SJSA1 (cell line): Measurements from ENCODE around the gene CFC1. TPM values are rescaled to one million over a fixed set of nuclear protein-coding genes. Genes with fewer than 3 reads are reported as not detected.
"Not testable (repeated sequence)": the region's sequence is repeated elsewhere in the genome, so short reads cannot be mapped to it uniquely, and the experiment has no call there.

ENCODE experiments used
- DNase-seq, 2 experiments: peaks; one replicate each; pipeline ENCODE4 v3.0.0-alpha.2; 2015 to 2020; ENCODE audit warnings: low spot score in 2 of 2, low read depth in 1 of 2
- H3K27ac ChIP-seq: fragments of 250-450 bp; sonication (Bioruptor Pico); 2 replicates; pipeline ENCODE4 v1.5.1; 2020; ENCODE audit warnings: mild to moderate bottlenecking, moderate library complexity
- H3K27me3 ChIP-seq: fragments of 250-450 bp; sonication (Bioruptor Pico); replicated peaks from 2 replicates; pipeline ENCODE4 v1.5.1; 2020; ENCODE audit warnings: mild to moderate bottlenecking, moderate library complexity
- H3K36me3 ChIP-seq: fragments of 250-450 bp; sonication (Bioruptor Pico); 2 replicates; pipeline ENCODE4 v1.5.1; 2020; ENCODE audit warnings: mild to moderate bottlenecking
- H3K4me1 ChIP-seq: fragments of 250-450 bp; sonication (Bioruptor Pico); replicated peaks from 2 replicates; pipeline ENCODE4 v1.6.1; 2021; ENCODE audit warnings: mild to moderate bottlenecking
- H3K4me3 ChIP-seq: fragments of 250-450 bp; sonication (Bioruptor Pico); 2 replicates; pipeline ENCODE4 v1.5.1; 2020; ENCODE audit warnings: mild to moderate bottlenecking
- H3K9me3 ChIP-seq: fragments of 250-450 bp; sonication (Bioruptor Pico); replicated peaks from 2 replicates; pipeline ENCODE4 v1.5.1; 2020; ENCODE audit warnings: mild to moderate bottlenecking
- total RNA-seq: library from RNA; depleted of rRNA; stranded (reverse); fragments of >200 nt; shearing (Covaris generic); gene quantifications from 2 replicates; pipeline ENCODE4 v1.2.3, GENCODE V29; 2014; rRNA removed

The CFC1 gene
- not detected in 2 replicates for total RNA-seq

GRCh38 chr2:130599393-130599792, at the start of gene CFC1:
Gene CFC1, minus strand, starts transcription at chr2:130599575. Its CDS starts 288 bp downstream, at chr2:130599287.
- H3K27me3 ChIP-seq, H3K36me3 ChIP-seq, H3K4me3 ChIP-seq, DNase-seq, H3K27ac ChIP-seq, H3K4me1 ChIP-seq, H3K9me3 ChIP-seq: not testable (repeated sequence)

DNA sequence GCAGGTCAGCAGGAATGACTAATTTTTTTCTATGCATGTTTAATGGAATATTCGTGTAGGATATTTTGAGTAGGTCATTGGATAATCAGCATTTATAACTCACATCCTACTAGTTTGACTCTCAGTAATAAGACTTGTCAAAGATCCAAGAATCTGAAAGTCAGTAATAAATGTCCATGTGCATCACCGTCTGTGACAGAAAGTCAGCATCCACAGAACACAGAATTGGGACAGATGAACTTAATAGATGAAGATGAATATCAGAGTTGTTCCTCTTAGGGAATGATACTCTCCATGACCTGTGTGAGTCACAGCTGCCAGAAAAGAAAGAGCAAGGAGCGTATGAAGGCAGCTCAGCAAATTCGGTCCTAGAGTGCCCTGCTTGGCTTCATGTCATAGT, 42.3 kb upstream of the CFC1 start:
- not testable (repeated sequence) for DNase-seq, H3K9me3 ChIP-seq, H3K36me3 ChIP-seq, H3K4me1 ChIP-seq, H3K4me3 ChIP-seq, H3K27me3 ChIP-seq, H3K27ac ChIP-seq

DNA sequence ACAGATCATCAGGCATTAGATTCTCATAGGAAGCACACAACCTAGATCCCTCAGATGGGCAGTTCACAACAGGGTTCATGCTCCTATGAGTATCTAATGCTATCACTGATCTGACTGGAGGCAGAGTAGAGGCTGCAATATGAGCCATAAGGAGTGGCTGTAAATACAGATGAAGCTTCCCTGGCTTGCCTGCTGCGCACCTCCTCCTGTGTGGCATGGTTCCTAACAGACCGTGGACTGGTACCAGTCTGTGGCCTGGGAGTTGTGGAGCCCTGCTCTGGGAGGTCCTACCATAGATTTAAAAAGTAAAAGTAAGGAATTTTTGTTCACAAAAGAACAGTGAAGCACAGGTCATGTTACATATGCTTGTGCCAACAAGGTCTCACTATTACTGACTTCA, 39.6 kb upstream of the CFC1 start:
- not testable (repeated sequence) for H3K36me3 ChIP-seq, H3K9me3 ChIP-seq, DNase-seq, H3K4me1 ChIP-seq, H3K4me3 ChIP-seq, H3K27me3 ChIP-seq, H3K27ac ChIP-seq

DNA sequence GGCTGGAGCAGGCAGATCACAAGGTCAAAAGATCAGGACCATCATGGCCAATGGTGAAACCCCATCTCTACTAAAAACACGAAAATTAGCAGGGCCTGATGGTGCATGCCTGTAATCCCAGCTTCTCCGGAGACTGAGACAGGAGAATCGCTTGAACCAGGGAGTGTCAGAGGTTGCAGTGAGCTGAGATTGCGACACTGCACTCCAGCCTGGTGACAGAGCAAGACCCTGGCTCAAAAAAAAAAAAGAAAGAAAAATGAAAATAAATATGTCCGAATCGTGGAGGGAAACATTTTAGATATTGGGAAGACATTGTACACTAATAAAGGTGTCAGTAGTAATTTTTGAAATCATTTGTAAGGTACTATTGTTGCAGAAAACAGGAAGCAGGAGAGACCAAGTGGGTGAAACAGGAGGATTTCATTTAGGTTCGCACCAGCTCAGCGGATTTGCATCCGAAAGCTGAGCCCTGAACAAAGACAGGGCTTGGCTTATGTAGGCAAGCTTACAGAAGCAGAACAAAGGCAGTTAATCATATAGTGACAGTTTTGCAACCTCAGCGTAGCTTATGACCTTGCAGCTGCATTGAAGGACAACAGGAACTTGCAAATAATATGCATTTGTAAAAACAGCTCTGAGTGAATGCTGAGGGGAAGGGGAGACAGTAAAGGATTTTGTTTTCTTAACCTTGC, 29.6 kb upstream of the CFC1 start:
- H3K4me3 ChIP-seq, H3K27me3 ChIP-seq, DNase-seq, H3K4me1 ChIP-seq, H3K36me3 ChIP-seq, H3K9me3 ChIP-seq, H3K27ac ChIP-seq: not testable (repeated sequence)

DNA sequence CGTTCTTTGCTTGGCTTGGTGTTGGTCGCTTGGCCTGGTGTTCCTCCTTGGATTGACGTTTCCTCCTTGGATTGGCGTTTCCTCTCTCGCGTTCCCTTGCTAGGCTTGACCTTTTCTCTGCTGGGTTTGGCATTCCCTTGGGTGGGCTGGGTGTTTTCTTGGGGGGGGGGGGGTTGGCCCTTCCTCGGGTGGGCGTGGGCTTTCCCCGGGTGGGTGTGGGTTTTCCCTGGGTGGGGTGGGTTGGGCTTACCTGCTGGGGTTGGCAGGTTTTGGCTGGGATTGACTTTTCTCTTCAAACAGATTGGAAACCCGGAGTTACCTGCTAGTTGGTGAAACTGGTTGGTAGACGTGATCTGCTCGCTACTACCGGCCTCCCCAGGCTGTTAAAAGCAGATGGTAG, 11.8 kb upstream of the CFC1 start, which contains the start of gene POTEJ:
Gene POTEJ (plus strand): TSS at position 301 of the 400 bp plus-strand sequence. CDS start 93 bp downstream, at position 394.
- not testable (repeated sequence) for H3K9me3 ChIP-seq, H3K27me3 ChIP-seq, H3K4me3 ChIP-seq, H3K36me3 ChIP-seq, H3K4me1 ChIP-seq, H3K27ac ChIP-seq, DNase-seq

GRCh38 chr2:130610486-130610885, 11.1 kb upstream of the CFC1 start:
- H3K36me3 ChIP-seq, H3K9me3 ChIP-seq, DNase-seq, H3K27me3 ChIP-seq, H3K4me3 ChIP-seq, H3K4me1 ChIP-seq, H3K27ac ChIP-seq: not testable (repeated sequence)

- not testable (repeated sequence) for H3K9me3 ChIP-seq, DNase-seq, H3K4me3 ChIP-seq, H3K27me3 ChIP-seq, H3K4me1 ChIP-seq, H3K36me3 ChIP-seq, H3K27ac ChIP-seq
Measured at GRCh38 chr2:130609002-130609920, 9.9 kb upstream of the CFC1 start.

- H3K27ac ChIP-seq, DNase-seq, H3K4me1 ChIP-seq: not testable (repeated sequence)
Measured at GRCh38 chr2:130608276-130609001, 9.1 kb upstream of the CFC1 start.

DNA sequence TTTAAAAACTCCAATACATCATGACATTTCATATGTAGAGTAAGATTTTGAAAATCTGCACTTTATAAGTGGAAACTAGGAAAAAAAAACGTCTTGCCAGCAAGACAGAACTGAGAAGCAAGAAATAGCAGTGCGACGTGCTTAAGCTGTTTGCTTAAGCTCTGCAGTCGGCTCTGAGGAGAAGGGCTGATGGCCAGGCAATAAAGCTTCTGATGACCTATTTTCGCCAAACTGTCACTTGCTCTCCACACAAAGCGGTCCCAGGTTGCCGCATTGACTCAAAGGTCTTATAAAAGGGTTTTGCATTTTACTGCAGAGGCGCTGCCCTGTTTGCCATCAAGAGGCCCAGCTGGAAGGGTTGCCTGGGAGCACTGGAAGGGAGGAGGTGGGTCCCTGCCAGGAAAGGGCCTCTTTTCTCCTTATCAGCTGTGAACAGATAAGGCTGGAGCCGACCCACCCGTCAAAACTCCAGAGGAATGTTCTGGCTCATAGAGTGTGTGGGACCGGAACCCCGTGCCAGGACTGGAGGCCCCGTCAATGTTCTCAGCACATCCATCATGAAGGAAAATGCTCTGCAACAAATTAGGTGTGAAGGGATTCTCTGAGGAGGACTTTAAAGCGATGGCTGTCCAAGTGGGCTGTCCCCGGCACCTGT, 2.4 kb upstream of the CFC1 start:
- not testable (repeated sequence) for H3K9me3 ChIP-seq, H3K27ac ChIP-seq, H3K4me1 ChIP-seq, DNase-seq, H3K36me3 ChIP-seq, H3K4me3 ChIP-seq, H3K27me3 ChIP-seq

More at GRCh38 chr2:130608276-130609001, 9.1 kb upstream of the CFC1 start:
- not testable (repeated sequence) for H3K4me3 ChIP-seq, H3K36me3 ChIP-seq, H3K27me3 ChIP-seq, H3K9me3 ChIP-seq

- not testable (repeated sequence) for H3K36me3 ChIP-seq, H3K9me3 ChIP-seq, H3K27ac ChIP-seq, H3K4me3 ChIP-seq, H3K27me3 ChIP-seq, DNase-seq, H3K4me1 ChIP-seq
Measured at GRCh38 chr2:130599926-130600325, 551 bp upstream of the CFC1 start.

GRCh38 chr2:130598463-130598862, 912 bp downstream of the CFC1 start:
- not testable (repeated sequence) for H3K9me3 ChIP-seq

GRCh38 chr2:130597994-130598393, 1.4 kb downstream of the CFC1 start:
- H3K4me1 ChIP-seq, H3K27ac ChIP-seq: not testable (repeated sequence)

More at GRCh38 chr2:130598463-130598862, 912 bp downstream of the CFC1 start:
- H3K4me3 ChIP-seq, H3K4me1 ChIP-seq, DNase-seq, H3K27ac ChIP-seq, H3K36me3 ChIP-seq, H3K27me3 ChIP-seq: not testable (repeated sequence)

GRCh38 chr2:130596757-130597156, 2.6 kb downstream of the CFC1 start:
- not testable (repeated sequence) for H3K27me3 ChIP-seq, H3K9me3 ChIP-seq, H3K36me3 ChIP-seq, H3K4me3 ChIP-seq, H3K4me1 ChIP-seq, H3K27ac ChIP-seq, DNase-seq

More at GRCh38 chr2:130597994-130598393, 1.4 kb downstream of the CFC1 start:
- not testable (repeated sequence) for H3K27me3 ChIP-seq, H3K9me3 ChIP-seq, H3K36me3 ChIP-seq, DNase-seq, H3K4me3 ChIP-seq
